Bone marrow (tissue), 2 donors: ENCODE results near the gene PKDCC.
"Not testable (repeated sequence)": the region's sequence is repeated elsewhere in the genome, so short reads cannot be mapped to it uniquely, and the experiment has no call there.

Experiments used
- DNase-seq, 2 donors: peaks; one replicate each; lab custom pipeline; 2025; lab: John Stamatoyannopoulos, UW

PKDCC gene

DNA sequence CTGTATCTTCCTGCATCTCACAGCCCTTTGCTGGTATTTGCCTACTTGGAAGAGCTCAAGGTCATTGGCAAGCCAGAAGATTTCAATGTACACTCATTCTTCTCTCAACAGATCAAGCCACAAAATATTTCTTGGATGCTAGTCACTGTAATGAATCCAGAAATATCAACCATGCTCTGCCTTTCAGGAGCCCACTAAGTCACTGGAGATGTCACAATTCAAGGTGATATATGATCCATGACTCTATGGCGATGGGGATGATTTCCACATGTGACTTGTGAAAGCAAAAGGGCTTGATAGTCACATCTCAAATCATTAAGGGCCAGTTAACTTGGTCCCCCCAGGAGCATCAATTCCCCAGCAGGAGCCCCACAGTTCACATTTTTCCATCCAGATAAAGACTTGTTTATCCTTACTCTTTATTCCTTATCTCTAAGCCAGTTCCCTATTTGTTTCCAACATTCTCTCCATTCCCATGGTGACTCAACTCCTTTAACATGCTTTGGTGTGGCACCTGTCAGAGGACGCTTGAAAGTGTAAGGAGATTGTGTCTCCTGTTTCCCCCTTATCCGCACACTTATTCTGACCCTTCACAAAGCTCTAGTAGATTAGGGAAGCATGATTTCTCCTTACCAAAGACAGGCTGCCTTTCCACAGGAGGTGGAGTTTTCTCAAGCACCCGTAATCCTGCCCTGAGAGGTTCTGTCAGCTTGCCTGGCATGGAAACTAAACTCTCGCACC is 15.8 kb downstream of the PKDCC start:
- no peak for DNase-seq

DNA sequence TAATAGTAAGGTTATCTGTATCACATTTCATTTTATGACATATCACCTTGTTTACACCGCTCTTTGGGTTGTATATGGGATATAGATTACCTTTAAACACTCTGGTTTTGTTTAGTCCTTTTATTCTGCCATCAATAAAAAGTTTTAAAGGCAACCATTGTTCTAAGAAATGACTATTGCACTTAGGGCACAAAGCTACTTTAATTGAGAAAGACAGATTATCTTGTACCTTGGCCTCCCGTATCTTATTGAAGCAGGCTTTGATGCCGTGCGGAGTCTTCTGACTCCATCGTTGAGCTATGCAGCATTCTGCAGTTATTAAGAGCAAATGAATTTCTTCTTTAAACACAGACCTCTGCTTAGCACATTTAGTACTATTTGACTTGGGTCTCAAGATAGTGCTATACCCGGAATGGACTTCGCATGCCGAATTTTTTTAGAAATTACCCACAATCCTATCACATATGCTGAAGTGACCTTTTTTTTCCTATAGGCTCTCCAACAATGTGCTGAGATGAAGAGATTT is 16.7 kb downstream of the PKDCC start:
- no peak for DNase-seq

DNA sequence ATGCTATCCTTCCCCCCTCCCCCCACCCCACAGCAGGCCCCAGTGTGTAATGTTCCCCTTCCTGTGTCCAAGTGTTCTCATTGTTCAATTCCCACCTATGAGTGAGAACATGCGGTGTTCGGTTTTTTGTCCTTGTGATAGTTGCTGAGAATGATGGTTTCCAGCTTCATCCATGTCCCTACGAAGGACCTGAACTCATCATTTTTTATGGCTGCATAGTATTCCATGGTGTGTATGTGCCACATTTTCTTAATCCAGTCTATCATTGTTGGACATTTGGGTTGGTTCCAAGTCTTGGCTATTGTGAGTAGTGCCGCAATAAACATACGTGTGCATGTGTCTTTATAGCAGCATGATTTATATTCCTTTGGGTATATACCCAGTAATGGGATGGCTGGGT is 17.9 kb downstream of the PKDCC start:
- DNase-seq: not testable (repeated sequence)

DNA sequence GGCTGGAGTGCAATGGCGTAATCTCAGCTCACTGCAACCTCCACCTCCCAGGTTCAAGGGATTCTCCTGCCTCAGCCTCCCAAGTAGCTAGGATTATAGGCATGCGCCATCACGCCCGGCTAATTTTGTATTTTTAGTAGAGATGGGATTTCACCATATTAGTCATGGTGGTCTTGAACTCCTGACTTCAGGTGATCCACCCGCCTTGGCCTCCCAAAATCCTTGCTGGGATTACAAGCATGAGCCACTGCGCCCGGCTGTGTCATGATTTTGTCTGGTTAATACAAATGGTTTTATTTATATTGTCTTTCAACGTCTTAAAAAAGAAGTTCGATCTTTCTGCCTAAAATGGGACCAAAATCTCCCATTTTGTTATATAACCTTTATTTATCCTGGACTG is 19.2 kb downstream of the PKDCC start:
- not testable (repeated sequence) for DNase-seq

DNA sequence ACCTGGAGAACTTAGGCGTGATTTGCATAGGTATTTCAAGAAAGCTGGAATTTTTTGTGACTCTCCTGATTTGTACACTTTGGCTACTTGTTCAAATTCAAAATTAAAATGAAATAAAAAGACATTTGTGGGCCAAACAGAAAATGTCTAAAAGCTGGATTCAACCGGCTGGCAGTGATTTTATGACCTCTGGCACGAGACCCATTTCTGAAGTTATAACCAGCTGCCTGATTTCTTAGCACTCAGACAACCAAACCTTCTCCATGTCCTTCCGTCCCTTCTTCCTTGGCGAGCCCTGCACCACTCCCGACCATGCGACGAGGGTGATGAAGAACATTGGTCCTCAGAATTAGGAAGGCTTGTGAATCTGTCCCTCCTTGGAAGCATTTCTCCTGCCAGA is 19.7 kb downstream of the PKDCC start:
- no peak for DNase-seq

DNA sequence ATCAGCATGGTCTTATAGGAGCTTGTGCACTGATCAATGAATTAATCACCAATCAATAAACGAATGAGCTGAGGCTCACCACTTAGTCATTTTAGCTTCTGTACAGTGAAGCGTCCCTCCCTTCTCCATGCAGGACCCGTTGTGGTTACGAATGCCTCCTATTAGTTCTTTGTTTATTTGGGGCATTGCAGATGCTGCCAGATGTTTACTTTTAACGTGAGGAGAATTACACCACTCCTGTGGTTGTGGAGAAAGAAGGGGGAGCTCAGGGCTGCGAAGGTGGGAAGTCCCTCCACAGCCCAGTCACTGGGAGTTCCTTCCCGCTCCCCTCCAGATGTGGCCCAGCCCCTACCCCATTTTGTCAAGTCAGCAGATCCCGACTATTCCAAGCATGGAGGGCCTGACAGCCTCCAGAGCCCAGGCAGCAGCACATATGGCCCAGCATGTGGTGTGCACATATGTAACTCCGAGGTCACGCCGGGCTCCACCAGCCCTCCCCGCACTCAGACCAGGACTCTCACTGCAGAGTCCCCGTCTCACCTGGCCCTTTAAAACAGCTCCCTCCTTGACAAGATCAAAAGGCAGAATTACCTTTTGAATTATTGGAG is 20.9 kb downstream of the PKDCC start:
- DNase-seq: no peak

DNA sequence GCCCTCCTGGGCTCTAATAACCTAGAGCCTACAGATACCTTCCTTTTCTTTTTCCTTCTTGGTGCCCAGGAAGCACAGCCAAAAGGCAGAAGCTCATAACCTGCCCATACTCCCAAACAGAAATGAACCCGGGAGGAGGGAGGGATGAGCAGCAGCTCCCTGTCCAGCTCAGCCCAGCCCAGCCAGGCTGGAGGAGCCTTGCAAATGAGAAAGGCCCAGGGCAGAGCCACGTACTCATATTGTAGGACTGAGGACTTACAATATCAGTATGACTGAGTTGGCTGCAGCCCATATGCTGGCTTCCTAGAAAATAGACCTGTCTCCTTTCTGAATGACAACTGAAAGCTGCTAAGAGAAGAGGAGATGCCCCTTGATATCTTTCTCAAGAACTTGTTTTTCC is 21.7 kb downstream of the PKDCC start:
- DNase-seq: no peak

DNA sequence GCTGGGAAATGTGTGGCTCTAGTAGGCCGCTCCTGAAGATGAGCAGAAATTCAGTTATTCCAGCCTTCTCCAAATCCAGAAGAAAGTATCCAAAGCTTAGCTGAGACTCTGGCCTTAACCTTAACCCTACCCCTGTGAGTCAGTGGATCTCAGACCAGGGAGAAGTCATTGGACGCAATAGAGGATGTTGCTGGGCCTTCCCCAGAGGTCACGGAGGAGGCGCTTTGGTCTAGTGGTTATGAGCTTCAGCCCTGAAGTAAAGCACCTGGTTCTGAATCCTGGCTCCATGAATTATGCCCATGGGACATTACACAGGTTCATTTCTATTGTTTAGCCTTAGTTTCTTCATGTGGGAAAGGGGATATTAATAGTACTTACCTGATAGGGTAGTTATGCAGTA is 24.0 kb downstream of the PKDCC start:
- DNase-seq: no peak

DNA sequence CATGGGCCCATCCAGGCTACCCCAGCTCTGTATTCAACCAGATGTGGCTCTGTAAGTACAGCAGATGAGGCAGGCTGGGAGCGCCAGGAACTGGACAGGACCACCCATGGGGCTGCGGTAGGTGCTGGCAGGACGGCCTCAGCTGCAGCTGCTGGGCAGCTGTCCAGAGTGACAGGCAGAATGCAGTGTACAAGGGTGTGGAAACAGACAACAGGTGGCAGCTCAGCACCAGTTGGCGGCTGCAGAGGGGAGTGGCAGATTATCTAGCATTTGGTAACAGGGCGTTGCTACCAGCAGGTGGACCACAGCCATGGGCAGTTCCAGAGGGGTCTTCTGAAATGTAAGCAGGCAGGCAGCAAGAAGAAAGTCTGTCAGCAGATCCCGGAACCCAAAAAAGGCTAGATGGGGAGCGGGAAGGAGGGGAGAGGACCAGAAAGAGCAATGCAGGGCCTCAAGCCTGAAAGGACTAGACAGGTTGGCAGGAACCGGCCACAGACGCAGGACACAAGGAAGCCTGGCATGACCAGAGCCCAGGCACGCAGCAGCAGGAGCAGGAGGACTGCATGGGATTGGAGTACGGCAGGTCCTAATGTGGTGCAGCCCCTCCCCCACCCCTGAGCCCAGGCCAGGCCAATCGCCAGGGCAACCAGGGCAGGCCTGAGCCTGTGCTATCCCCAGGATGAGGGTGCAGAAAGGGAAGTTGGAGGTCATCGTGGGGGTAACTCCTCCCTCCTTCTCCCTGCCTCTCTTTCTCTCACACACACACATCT is 24.7 kb downstream of the PKDCC start:
- DNase-seq: no peak

DNA sequence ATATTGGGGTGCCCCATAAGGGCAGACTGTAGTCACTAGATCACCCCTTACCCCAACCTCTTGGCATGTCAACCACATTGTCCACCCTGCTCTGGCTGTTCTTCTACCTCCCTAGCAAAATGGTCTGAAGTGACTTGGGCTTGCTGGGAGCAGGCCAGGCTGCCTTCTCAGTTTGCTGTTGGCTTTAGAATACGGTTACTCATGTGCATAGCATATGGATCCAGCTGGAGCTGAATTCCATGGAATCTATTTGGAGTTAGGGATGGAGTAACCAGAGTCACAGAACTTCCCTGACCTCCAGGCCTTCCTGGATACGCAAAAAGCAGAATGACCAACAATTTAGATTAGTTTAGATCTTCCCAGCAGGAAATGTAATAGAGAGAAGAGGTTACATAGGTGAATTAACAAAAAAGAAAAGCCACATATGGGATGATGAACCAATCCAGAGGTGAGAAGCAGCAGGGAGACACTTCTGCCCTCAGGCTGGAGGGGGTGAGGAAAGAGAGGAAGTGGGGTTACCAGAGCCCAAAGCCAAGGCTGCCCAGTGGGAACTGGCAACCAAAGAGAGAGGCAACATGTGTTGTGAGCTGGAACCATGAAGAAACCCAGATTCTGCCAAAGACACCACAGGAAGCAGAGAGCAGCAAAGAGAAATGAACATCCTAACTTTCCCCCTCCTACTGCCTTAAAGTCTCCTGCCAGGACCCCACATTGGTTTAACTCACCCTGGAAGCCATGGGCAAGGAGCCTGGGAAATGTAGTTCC is 26.1 kb downstream of the PKDCC start:
- no peak for DNase-seq

DNA sequence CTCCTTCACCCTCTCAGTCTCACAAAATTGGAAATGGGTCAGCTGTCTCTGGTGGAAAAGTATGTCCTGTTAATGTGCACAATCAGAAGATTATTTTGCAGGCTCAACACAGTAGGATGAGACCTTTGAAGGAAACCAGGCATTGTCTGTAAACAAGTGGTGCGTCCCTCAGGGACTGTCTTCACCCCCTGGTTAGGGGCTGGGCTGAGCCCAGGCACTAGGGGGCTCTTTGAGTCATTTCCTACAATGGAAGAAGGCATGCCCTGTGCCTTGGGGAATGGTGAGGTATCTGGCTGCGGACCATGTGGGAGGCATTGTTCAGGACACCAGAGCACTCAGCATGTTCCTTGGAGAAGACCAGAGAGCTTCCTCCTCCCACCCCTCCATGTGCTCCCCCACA is 26.8 kb downstream of the PKDCC start:
- DNase-seq: no peak

DNA sequence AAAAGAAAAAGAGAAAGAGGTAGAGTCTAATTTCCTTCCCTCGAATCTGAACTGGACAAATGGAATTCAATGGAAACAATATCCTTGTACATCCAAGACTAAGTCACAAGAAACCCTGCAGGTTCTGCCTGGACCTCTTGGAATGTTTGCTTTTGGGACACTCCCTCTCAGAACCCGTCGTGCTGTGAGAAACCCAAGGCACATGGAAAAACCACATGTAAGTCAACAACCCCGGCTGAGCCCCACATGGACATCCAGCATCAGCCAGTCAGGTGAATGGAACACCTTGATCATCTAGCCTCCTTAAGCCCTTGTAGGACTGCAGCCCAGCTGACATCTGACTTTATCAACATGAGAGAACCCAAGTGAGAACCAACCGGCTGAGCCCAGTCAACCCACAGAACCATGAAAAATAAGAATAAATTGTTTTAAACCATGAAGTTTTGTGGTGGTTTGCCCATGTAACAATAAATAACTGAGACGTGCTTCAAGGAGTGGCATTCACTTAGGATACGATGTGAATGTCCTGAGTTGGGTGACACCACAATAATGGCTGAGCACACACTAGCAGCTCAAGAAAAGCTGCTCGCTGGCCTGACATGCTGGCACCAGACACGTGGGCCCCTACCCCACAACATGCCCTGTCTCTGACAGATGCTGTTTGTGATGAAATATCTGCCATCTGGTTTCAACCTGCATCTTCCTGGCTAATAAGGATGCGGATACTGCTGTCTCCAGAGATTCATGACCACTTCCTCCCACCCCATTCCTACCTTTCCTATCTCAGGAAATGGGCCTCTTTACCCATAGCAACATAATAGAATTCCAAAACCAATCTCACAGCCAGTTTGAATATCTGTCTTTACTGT is 28.8 kb downstream of the PKDCC start:
- no peak for DNase-seq

DNA sequence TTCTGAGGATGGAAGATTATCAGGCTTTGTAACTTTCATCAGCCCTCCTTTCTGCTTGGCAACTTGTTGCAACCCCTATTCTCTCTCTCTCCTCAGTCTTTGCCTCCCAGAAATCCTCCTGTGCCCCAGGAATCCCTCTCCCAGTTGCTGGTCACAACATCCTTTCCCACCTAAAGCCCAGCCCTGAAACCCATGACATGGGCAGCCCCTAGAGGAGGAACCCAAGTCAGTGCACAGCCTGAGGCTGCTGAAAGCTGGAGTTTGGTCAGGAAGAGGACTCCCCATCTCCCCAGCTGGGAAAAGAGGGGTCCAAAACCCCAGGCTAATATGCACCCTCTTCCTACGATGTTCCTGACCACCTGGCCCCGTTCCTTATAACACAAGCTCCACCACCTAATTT is 29.5 kb downstream of the PKDCC start:
- DNase-seq: no peak

DNA sequence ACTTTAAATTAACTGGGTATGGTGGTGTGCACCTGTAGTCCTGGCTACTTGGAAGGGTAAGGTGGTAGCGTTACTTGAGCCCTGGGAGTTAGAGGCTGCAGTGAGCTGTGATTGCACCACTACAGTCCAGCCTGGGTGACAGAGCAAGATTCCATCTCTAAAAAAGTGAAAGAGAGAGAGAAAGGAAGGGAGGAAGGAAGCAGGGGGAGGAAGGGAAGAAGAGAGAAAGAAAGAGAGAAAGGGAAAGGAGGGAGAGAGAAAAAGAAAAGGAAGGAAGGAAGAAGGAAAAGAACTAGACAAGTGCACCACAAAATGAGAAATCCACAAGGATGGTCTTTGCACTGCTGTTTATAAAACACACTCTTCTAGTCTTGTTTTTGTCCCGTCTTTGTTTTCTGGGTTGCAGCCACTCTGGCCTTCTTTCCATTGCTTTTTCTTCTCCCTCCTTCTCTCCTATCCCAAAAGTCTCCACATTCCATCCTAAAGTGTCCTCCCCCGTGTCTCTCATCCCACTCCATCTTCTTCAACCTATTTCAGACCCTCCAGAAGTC is 32.0 kb downstream of the PKDCC start:
- DNase-seq: no peak

DNA sequence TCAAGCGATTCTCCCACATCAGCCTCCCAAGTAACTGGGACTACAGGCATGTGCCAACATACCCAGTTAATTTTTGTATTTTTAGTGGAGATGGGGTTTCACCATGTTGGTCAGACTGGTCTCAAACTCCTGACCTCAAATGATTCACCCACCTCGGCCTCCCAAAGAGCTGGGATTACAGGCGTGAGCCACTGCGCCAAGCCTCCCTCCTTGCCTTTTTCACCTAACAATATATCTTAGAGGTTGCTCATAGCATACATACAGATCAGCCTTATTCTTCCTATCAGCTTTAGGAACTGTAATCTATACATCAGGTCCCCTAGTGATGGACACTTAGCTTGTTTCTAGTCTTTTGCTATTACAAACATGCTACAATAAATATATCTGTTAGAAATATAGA is 33.3 kb downstream of the PKDCC start:
- DNase-seq: not testable (repeated sequence)

DNA sequence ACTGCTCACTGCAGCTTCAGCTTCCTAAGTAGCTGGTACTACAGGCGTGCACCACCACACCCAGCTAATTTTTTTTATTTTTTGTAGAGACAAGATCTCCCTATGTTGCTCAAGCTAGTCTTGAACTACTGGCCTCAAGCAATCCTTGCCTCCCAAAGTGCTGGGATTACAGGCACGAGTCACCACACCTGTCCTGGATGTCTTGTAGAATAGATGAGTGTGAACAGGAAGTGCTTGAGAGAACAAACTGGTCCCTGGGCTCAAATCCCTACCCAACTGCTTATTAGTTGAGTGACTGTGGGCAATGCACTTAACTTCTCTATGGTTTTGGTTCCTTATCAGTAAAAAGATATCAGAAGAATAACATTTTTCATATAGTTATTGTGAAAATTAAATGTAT is 34.2 kb downstream of the PKDCC start:
- no peak for DNase-seq

DNA sequence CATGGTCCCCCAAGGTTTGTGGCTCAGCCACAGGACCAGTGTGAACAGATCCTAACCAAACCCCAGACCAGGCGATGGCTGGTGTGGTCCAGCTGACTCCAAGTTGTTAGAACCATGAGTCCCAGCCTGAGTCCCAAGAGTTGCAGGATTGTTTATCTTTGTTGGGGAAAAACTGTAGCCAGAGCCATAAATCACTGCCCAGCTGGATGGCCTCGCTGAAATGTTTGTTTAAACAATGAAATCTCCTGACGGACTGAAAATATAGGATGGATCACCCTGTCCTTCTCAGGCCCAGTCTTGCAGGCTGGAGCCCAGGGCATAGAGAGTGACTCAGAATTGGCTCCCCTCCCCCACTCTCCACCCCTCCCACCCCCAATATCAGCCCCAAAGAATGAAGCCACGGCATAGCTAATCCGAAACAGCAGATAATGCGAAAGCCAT is 36.4 kb downstream of the PKDCC start:
- no peak for DNase-seq

DNA sequence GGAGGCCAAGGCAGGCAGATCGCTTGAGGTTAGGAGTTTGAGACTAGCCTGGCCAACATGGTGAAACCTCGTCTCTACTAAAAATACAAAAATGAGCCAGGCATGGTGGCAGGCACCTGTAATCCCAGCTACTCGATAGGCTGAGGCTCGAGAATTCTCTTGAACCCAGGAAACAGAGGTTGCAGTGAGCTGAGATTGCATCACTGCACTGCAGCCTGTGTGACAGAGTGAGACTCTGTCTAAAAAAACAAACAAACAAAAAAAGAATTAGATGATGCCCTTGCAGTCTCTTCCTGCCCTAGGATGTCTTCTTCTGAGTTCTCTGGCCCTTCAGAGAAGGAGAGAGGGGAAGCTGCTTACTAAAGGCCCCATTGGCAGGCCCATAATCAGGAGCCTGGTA is 37.2 kb downstream of the PKDCC start:
- not testable (repeated sequence) for DNase-seq

DNA sequence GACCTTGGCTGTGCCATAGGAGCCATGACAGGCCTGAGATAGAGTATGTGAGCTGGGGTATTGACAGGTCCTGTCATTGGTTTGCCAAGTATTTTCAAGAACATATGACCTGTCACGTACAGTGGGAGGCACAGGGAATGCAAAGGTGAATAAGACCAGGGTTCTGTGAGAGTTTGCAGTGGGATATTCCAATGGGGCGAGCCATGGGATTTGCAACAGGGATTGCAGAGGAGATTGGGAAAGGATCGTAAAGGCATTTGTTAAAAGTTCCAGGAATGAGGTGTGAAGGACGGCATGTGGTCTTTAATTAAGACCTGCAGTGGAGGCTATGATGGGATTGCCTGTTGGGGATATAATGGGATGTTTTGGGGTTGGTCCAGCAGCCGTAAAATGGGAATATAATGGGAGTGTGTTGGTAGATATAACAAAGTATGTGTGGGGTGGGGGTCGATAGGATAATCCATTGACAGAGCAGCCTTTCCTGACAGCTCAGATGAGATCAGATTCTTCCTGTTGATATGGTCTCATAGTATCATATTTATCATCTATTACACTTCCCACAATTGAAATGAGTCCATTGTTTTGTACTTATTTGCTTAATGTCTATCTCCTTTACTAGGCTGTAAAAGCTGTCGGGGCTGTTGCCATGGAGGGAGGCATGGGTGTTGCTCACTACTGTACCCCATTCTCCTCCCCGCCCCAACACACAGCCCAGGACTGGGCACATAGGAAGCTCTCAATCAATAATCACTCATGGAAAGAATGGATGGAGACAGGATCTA is 38.1 kb downstream of the PKDCC start:
- no peak for DNase-seq

DNA sequence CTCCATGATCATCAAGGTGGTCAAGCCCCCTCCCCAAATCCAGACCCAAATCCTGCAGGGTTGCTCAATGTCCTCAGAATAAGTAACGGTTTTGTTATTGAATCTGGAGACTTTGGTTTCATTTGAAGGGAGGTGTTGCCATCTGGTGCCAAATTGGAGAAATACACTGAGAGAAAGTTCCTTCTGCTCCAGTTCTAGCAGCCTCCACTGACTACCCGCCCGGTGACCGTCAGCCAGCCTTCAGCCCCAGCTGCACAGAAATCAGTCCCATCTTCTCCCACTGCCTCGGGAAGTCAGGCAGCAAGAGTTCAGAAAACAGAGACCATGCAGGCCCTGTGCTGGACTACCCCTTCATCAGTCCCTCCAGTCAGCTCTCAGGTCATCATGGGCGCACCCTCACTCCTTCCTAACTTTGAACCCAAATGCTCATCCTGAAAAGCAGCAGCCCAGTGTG is 38.7 kb downstream of the PKDCC start:
- DNase-seq: peak in 1 of 2 donors; percentile 28
